AG04450 (cell line): ENCODE measurements around the gene PSMB2. TPM values are rescaled to one million over a fixed set of nuclear protein-coding genes. Genes with fewer than 3 reads are reported as not detected.

Experiments used
- CTCF ChIA-PET: fragments of 300-600, 350-600 bp; formaldehyde crosslinking; extraction: SDS; loops from one replicate; lab custom pipeline; 2022; ENCODE audit warnings: antibody characterized with exemption, inconsistent platforms; lab: Charles Lee
- POLR2A ChIA-PET: fragments of 350-600 bp; formaldehyde crosslinking; extraction: SDS; loops from one replicate; lab custom pipeline; 2021; ENCODE audit warnings: antibody characterized with exemption, inconsistent platforms; lab: Yijun Ruan, JAX
- DNase-seq: peaks from one replicate; pipeline ENCODE4 v3.0.0-alpha.2; 2011; ENCODE audit warnings: low read depth, low spot score
- H3K27ac ChIP-seq: one replicate; pipeline ENCODE4 v1.5.1; 2012; ENCODE audit warnings: low read depth, low read length, control low read depth
- H3K27me3 ChIP-seq: one replicate; pipeline ENCODE4 v1.6.0; 2012; ENCODE audit warnings: low read length; ENCODE audit not compliant: control insufficient read depth, insufficient read depth
- H3K4me3 ChIP-seq: 2 replicates; pipeline ENCODE4 v1.5.1; 2011; ENCODE audit warnings: mild to moderate bottlenecking, low read depth, low read length, control low read depth
- H3K9me3 ChIP-seq: 2 replicates; pipeline ENCODE4 v1.5.1; 2012; ENCODE audit warnings: low read length; ENCODE audit not compliant: control insufficient read depth, insufficient read depth
- CTCF ChIP-seq: IDR thresholded peaks from 2 replicates; pipeline ENCODE4 v1.5.1; 2011; ENCODE audit warnings: low read depth, low read length, control low read depth, inconsistent platforms
- polyA plus RNA-seq: library from polyadenylated mRNA; depleted of rRNA; stranded (reverse); fragments of >200 nt; gene quantifications from 2 replicates; pipeline ENCODE4 v1.2.3, GENCODE V29; 2011

The PSMB2 gene
- polyA plus RNA-seq, 1 experiment: 99.1 TPM

- POLR2A ChIA-PET: no interaction called here
- TF ChIP-seq CTCF: no peak
- Histone ChIP-seq H3K4me3 (no peak overlapping the region), H3K9me3 (no peaks in the 10 kb centered on the region), H3K27me3 (no peaks in the 10 kb centered on the region), H3K27ac (peak overlapping the region; percentile 11)
- DNase-seq: no peak
- CTCF ChIA-PET: interaction anchor here (1.7 to 1.8 kb wide), 2 partner anchors 41 to 121 kb away, joined by 5 to 11 read pairs; no protein-coding TSS in a partner anchor
These were observed 35.5 kb downstream of the PSMB2 start for GRCh38 chr1:35605867-35606182.

- CTCF ChIA-PET: interaction anchor here (1.7 to 2.6 kb wide), 3 partner anchors 36 to 122 kb away, joined by 5 to 11 read pairs (median 8); no protein-coding TSS in a partner anchor
- POLR2A ChIA-PET: no interaction called here
- no peaks in the 10 kb centered on the region for H3K27me3 ChIP-seq
- no peak for TF ChIP-seq CTCF
- H3K4me3 ChIP-seq: no peak overlapping the region
- no peaks in the 10 kb centered on the region for H3K9me3 ChIP-seq
- no peak for DNase-seq
- peak overlapping the region; percentile 11 for H3K27ac ChIP-seq
These were observed 36.1 kb downstream of the PSMB2 start for GRCh38 chr1:35605071-35605866.

GRCh38 chr1:35603941-35604340, 37.4 kb downstream of the PSMB2 start:
- Histone ChIP-seq H3K9me3 (no peaks in the 10 kb centered on the region), H3K27me3 (no peaks in the 10 kb centered on the region), H3K27ac (no peak overlapping the region), H3K4me3 (no peak overlapping the region)
- TF ChIP-seq CTCF: no peak
- no peak for DNase-seq
- ChIA-PET CTCF (interaction anchor here (2.6 kb wide), 1 partner anchor 35 kb away, joined by 8 read pairs; no protein-coding TSS in a partner anchor), POLR2A (no interaction called here)

GRCh38 chr1:35603468-35603867, 37.9 kb downstream of the PSMB2 start:
- no peak overlapping the region for H3K4me3 ChIP-seq
- no peak for TF ChIP-seq CTCF
- DNase-seq: no peak
- ChIA-PET POLR2A (no interaction called here), CTCF (interaction anchor here (2.6 kb wide), 1 partner anchor 35 kb away, joined by 8 read pairs; no protein-coding TSS in a partner anchor)
- no peaks in the 10 kb centered on the region for H3K9me3 ChIP-seq
- no peaks in the 10 kb centered on the region for H3K27me3 ChIP-seq
- H3K27ac ChIP-seq: no peak overlapping the region

GRCh38 chr1:35600593-35600992, 40.7 kb downstream of the PSMB2 start:
- no peaks in the 10 kb centered on the region for H3K27me3 ChIP-seq
- H3K9me3 ChIP-seq: no peaks in the 10 kb centered on the region
- DNase-seq: no peak
- no peak for TF ChIP-seq CTCF
- no peak overlapping the region for H3K4me3 ChIP-seq
- POLR2A ChIA-PET: no interaction called here
- H3K27ac ChIP-seq: no peak overlapping the region
- CTCF ChIA-PET: interaction anchor here (0.9 to 1.1 kb wide), 2 partner anchors 31 to 127 kb away, joined by 3 read pairs; no protein-coding TSS in a partner anchor
